NCI-H526 (cell line): Measurements from ENCODE around the gene C17orf67.

ENCODE experiments used
- DNase-seq, 2 experiments: peaks; one replicate each; lab custom pipeline; 2025; lab: John Stamatoyannopoulos, UW

Gene C17orf67

DNA sequence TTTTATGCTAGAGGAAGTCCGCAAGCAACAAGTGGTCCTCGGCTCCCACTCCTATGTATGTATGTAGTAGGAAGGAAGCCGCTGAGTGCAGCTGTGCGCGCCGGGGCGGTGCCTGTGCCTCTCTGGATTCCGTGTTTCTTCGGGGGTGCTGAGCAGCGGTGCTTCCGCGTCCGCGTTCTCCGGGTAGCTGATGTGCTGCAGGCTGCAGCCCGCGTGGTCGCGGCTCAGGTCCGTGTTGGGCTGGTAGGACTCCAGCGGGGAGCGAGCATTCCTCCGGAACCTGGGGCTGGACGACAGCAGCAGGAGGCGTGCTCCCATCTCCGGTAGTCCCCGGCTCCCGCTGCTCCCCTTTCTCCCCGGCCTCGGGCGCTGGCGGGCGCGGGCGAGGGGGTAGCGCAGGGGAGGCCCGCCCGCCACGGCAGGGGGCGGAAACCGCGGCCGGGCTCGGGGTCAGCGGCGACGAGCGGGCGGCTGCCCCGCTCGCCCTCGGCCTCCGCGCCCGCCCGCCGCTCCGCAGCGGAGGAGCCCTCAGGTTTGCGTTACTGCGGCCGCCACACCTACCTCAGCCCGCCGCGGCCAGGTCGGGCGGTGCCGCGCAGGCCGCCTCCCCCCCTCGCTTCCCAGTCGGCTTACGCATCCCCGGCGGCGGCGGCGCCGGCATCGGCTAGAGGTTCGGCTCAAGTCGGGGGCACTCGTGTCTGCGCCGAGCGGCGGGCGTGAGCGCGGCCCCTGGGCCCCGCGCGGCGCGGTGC, 487 bp downstream of the C17orf67 start:
- peak; percentile 68 to 93 for DNase-seq

DNA sequence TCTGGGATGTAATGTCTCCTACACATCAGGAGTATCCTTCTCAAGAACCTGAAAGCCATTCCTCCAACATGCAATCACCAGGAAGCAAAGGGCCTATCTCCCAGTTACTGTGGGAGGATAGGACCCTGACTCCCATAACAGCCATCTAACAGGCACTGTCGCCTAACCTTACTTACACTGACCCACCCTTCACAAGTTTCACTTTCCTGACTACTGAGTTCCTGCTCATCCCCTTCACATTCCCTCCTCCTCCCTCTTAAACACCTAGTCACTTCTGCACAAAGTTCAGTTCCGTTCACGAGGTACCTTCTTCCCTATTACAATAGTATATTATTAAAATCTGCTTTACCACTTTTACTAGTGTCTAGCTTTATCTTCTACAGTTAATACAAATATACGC, 1.3 kb downstream of the C17orf67 start:
- no peak for DNase-seq

DNA sequence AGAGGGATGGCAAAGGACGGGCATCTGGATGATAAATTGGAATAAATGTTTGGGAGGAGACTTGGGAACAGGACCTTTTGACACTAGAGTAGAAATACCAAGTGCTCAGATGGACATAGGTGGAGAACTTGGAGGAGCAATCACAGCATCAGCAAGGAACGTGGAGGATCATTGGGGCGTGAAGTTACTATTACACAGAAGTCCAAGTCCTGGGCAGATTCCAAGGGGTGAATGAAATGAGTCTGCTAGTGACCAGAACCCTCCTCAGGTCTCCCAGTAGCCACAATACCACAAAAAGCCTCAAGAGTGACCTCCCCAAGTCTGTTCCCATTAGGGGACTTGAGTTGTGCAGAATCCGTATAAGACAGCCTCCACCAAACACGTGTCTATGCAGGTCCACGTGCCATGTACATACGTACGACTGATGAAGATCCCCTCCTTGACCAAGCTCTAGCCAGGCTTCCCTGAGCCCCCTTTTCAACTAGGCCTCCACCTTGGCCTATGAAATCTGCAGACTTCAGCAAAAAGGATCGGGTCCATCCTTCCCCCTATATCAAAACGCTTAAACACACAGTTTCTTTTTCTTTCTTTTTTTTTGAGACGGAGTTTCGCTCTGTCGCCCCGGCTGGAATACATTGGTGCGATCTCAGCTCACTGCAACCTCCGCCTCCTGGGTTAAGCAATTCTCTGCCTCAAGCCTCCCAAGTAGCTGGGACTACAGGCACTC, 2.2 kb downstream of the C17orf67 start:
- no peak for DNase-seq

DNA sequence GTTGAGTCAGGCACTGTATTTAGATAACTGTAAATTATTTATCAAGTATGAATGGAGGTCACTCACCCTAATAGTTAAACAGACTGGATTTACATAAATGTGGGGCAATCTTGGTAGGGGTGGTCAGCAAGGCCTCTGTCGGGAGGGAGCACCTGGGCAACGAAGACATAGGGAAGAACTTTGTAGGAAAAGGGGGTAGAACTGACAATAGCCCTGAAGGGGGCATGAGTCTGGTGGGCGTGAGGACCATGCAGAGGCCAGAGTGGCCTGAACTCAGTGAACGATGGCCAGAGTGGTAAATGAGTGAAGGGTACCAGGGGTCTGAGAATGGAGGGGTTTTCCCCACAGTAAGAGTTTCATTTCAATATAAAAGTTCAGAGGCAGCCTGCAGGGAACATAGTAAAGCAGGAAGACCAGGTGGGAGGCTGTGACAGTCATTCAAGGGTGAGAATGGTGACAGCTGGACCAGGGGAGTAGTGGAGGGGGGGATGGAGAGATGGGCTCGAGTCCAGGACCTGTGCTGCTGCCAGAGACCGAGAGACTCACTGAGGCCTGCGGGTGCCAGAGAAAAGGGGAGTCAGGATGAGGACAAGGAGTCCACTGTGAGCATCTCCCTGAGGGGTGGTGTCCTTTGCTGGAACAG, 2.9 kb downstream of the C17orf67 start:
- DNase-seq = no peak

DNA sequence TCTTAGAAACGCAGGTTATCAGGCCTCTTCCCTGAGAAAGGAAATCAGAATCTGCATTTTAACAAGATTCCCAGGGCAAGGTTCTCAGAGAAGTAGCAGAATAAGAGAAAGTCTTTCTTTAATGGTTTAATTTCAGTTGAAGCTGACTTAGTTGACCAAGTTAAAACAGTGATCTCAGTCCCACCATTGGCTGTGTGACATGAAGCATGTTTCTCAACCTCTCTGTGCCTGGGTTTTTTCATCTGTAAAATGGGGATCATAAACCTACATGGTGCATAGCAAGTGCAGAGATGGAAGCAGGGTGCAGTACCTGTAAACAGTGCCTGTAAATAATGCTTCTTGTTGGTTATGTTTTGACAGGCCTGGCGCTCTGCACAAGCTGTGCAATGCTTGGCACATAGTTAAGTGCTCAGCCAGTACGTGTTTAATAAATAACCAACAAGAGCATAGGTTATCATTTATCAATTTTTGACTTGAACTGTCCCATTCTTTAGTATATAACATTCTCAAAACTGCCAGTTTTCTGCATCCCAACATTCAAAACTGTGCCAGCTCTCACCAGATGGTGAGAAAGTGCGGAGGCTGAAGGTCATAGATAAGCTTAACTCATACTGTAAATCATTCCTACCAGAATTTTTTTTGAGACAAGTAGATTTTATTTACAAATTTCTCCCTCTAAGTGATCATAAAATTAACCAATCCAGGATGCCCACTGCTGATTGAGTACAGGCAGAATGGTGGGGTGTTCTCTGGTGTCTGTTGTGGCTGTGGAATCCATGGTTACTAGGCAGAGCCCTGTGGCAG, 6.9 kb downstream of the C17orf67 start:
- no peak for DNase-seq

DNA sequence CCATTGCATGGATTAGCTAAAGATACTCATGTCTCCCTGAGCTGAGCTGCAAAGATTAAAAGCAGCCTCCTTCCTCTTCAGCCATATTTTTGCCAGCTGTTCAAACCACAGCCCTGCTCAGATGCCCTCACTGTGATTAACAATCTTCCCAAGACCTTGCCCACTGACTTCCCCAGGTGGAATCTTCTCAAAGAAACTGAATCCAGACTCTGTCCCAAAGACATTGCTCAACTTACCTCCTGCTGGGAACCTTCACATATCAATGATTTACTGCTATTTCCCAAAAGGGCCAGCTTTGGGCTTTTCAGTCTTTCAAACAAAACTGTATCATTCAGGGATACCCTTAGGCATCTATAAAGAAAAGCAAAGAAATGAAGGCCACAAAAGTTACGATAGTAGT, 9.2 kb downstream of the C17orf67 start:
- DNase-seq = no peak

DNA sequence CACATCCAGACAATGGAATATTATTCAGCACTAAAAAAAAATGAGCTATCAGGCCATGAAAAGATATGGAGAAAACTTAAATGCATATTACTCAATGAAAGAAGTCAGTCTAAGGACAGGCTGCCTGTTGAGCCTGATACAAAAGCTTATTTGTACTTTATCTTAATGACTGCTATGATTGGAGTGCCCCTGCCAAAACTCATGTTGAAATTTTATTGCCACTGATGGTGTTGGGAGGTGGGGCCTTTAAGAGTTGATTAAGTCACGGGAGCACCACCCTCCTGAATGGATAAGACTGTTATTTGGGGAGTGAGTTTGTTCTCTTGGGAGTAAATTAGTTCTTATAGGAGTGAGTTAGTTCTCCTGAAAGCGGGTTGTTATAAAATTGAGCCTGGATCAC, 9.9 kb downstream of the C17orf67 start:
- DNase-seq = no peak

DNA sequence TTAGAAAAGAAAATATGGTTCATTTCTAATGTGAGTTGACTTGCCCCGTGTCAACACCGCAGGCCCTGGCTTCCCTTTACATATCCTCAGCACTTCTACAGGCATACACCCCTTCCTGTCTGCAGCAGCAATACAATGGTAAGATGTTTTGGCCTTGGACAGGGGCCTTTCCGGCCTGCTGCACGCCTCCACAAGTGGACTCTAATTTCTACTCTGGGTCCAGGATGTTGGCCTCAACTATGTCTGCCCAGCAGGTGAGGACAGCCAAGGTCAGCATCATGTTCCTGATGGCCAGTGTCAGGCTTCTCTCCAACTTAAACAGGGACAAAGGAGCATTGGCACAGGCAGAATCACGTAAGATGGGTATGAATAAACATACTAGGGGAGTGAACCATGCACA, 11.0 kb downstream of the C17orf67 start:
- DNase-seq = no peak

DNA sequence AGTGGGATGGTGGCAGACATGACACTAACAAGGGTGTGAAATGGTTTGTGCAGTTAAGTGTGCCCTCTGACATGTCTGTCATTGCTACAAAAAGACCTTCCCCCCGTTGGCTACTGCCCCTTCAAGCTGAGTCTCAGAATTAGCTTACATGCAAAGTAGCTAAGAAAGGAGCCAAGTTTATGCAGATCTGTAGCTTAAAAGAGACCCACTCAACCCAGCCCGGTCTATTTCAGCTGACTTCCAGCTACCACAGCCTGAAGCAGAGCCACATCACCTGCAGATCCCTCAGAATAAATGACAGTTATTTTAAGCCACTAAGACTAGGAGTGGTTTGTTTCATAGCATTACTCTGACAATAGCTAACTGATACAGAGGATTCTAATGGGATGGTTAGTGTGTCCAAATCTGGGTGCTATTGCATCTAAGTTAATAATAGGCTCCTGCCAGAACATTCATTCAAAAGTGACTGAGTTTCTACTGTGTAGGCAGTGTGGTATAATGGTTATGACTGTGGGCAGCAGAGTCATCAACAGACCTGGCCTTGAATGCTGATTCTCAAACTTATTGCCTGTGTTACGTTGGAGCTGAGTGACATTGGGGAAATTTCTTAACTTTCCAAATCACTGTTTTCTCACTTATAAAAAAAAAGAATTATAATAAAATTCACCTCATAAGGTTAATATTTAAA, 11.7 kb downstream of the C17orf67 start:
- no peak for DNase-seq

DNA sequence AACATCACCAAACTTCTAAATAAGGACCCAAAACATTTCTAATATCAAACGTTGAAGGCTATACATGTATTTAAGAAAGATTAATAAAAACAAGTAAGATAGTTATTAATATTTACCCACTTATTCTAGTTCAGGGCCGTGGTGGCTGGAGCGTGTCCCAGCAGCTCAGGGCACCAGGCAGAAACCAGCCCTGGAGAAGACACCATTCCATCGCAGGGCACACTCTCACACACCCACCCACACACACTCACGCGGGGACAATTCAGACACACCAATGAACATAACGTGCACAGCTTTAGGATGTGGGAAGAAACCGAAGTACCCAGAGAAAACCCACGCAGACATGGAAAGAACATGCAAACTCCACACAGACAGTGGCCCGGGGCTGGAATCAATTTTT, 13.5 kb downstream of the C17orf67 start:
- DNase-seq = no peak

DNA sequence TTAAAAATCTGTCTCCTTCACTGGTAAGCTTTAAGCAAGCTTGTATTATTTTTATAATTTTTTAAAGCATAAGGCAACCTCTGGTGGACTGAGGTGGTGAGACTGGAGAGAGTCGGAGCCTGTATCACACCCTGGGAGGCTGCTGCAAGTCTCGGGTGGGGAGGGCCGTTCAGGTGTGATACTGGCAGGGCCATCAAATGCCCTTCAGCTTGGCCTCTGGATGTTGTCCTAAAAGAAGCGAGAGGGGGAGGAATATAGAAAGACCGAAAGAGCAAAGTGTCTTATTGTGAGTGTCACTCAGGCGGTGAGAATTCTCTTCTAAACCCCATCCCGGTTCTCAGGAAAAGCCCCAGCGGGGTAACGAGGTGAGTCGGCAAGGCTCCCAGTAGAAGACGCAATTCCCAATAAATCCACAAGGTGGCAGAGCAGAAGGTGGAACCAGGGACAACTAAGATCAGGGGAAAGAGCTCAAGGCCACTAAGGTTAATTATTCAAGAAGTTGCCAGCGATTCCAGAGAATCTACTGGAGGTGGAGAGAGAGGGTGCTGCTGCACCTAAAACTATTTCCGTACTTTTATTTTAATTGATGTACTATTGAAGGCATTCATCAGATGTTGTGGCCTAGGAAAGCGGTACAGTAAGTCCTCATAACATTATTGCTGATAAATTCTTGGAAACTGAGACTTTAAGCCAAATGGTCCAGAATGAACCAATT, 14.1 kb downstream of the C17orf67 start:
- DNase-seq = peak; percentile 60 to 87

DNA sequence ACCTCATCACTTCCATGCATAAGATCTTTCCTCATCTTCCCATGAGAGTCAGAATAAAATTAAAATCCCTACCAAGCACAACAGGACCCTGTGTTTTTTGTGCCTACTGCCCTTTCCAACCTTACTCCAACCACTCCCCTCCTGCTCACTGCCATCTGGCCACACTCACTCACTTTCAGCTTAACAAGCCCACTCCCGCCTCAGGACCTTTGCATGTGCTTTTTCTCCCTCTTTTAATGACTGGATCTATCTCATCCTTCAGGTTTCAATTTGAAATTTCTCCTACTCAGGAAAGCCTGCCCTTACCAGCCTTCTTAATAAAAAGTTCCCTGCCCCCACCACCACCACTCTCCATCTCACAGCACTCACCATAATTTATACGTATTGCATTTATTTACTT, 14.7 kb downstream of the C17orf67 start:
- no peak for DNase-seq

DNA sequence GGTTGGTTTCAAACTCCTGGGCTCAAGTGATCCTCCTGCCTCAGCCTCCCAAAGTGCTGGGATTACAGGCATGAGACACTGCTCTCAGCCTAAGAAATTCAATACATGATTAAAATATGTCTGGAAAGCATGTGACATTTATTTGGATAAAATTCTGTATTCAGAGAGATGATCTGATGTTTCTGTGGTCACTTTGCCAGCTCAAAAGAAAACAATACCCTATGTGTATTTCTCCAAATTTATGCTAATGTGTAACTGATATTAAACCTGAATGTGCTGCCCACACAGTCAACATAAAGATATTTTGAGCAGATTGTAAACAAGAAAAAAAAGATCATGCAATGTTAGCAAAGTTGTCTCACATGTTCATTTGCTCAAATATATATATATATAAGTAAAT, 16.7 kb downstream of the C17orf67 start:
- DNase-seq = no peak

DNA sequence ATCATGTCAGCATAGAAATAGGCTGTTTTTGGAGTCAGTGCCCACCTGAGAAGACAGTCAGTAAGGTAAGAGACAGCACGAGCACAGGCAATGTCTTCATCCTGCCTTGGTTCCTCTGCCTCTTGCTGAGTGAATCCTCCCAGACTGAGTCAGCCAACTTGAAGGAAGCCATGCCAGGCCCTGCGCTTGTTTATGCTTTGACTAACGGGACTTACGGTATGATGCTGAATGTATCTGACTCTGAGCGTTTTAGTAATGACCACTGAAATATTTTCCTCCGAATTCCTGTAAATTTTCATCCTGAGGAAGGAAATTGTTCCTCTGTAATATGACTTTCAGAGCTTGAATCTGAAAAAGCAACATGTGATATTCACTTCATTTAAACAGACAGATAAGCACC, 18.0 kb downstream of the C17orf67 start:
- DNase-seq = no peak

DNA sequence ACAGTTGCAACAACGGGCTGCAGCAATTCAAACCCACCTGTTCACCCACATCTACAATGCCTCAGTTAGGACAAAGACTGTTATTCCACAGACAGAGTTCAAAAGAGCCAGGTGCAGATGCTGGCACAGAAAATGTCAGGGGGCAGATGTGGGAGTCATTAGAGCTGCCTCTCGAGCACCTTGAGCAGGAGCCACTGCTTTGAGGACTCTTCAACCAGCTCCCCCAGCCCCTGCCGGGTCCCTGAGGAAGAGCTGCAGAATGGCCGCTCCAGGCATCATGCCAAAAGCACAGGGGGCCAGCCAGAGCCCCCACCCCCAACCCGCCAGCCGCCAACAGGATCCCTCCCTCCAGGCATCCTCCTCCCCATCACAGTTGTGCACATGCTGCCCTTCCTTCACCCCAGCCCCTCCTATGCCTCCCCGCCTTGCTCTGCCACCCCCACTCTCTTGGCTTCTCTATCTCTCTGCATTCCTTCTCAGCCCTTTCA, 20.8 kb downstream of the C17orf67 start:
- DNase-seq = no peak

DNA sequence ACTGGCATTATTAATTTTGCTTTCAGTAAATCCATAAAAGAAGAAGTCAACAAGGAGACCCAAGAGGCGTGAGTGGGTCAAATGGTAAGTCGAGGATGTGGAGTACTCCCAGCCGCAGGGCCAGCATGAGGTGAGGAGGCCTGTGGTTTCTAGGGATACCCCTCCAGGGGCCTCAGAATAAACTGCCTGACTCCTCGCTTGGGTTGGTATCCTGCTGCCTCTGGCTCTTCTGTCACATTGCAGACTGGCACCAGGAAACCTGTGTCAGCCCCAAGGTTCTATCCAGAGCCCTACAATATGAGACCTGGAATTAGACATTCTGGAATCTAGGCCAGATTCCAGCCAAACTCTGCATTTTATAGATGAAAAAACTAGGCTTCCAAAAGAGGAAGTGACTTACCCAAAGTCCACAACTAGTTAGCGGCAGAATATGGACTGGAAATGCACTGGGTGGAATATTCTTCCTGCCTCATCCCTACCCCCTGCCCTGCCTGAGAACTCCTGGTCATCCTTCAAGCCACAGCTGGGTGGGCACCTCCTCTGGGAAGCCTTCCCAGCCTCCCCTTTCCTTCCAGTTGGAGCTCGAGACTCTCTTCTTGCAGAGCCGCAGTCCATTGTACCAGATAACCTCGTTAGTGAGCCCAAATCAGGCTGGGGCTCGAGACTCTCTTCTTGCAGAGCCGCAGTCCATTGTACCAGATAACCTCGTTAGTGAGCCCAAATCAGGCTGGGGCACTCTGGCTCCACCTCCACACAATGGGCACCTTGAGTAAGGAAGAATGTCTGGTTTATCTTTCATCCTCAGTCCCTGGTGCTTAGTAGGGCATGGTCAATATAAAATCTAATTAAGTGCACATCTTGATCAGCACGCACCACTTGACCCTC, 22.6 kb downstream of the C17orf67 start:
- DNase-seq = no peak

DNA sequence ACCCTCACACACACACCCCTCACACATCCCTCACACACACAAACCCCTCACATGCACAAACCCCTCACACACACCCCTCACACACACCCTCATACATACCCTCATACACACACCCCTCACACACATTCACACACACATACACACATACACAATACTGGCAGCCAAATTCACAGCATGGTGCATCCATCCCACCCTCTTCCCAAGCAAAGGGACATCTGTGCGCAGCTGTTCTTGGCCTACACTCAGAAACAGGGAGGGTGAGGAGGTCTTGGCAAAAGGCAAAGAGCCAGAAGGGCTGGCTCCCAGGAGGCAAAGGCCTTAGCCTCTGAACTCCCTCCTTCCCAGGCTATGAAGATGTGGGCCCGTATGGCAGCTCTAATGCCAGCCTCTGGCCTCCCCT, 23.4 kb downstream of the C17orf67 start:
- DNase-seq = no peak

DNA sequence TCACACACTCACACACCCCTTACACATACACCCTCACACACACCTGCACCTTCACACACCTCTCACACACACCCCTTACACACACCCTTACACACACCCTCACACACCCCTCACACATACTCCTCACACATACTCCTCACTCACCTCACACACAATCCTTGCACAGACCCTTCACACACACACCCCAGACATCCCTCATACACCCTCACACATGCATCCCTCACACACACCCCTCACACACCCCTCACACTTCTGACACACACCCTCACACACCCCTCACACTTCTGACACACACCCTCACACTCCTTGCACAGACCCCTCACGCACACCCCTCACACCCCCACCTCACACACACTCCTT, 23.9 kb downstream of the C17orf67 start:
- no peak for DNase-seq

DNA sequence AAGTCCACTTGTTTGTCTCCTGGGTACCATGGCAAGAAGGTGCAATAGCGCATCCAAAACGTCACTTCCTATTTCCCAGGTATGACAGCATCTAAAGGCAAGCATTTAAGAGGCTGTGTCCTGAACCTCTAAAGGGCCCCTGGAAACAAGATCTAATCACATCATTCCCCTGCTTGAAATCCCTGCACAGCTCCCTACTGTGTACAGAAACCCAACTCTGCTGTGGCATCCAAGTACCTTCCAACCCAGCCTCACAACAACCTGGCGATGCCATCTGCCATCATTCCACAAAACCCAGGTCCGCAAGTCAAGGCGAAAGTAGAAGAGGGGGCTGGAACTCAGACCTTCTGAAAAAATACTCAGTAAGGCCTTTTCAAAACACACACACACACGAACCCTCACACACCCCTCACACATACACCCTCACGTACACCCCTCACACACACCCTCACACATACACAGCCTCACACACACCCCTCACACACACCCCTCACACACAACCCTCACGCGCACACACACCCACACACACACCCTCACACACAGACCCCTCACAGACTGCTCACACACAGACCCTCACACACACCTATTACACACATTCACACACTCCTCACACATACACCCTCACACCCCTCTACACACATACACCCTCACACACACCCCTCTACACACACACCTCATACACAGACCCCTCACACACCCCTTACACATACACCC, 24.5 kb downstream of the C17orf67 start:
- DNase-seq = no peak
